Stimulated activated CD4-positive, alpha-beta T cell treated with anti-CD3 and anti-CD28 coated beads, Interleukin-2, amount 100 ng/mL, for 48 hours (primary cell): Measurements from ENCODE around the gene SYT1.

Source experiments
- DNase-seq, 2 donors: peaks; one replicate each; pipeline ENCODE4 v3.0.0-alpha.2; 2020

Gene SYT1

GRCh38 chr12:78898416-78898815, 33.8 kb downstream of the SYT1 start:
- DNase-seq: no peak

GRCh38 chr12:78914859-78915331, 50.3 kb downstream of the SYT1 start:
- DNase-seq: no peak

GRCh38 chr12:78916845-78917480, 52.4 kb downstream of the SYT1 start:
- DNase-seq: no peak

- no peak for DNase-seq
Observed at GRCh38 chr12:78917513-78917912, 52.9 kb downstream of the SYT1 start.

- DNase-seq: no peak
Observed at GRCh38 chr12:78918268-78918667, 53.7 kb downstream of the SYT1 start.

GRCh38 chr12:78928200-78929074, 63.9 kb downstream of the SYT1 start:
- no peak for DNase-seq

- no peak for DNase-seq
Observed at GRCh38 chr12:78929075-78929418, 64.5 kb downstream of the SYT1 start.

GRCh38 chr12:78931466-78931990, 67.0 kb downstream of the SYT1 start:
- DNase-seq: no peak

- DNase-seq: no peak
Observed at GRCh38 chr12:78933014-78933413, 68.4 kb downstream of the SYT1 start.

GRCh38 chr12:78938341-78939084, 73.9 kb downstream of the SYT1 start:
- DNase-seq: no peak

- no peak for DNase-seq
Observed at GRCh38 chr12:78949532-78949931, 85.0 kb downstream of the SYT1 start.

- DNase-seq: no peak
Observed at GRCh38 chr12:78951803-78952551, 87.4 kb downstream of the SYT1 start.

GRCh38 chr12:78952552-78952929, 88.0 kb downstream of the SYT1 start:
- no peak for DNase-seq

GRCh38 chr12:78958941-78959340, 94.4 kb downstream of the SYT1 start:
- no peak for DNase-seq

- DNase-seq: no peak
Observed at GRCh38 chr12:78959556-78959955, 95.0 kb downstream of the SYT1 start.

- no peak for DNase-seq
Observed at GRCh38 chr12:78961171-78961570, 96.6 kb downstream of the SYT1 start.

- no peak for DNase-seq
Observed at GRCh38 chr12:78963439-78964227, 99.1 kb downstream of the SYT1 start.

GRCh38 chr12:78964521-78964920, 99.9 kb downstream of the SYT1 start:
- no peak for DNase-seq

- DNase-seq: no peak
Observed at GRCh38 chr12:78966062-78966461, 101.5 kb downstream of the SYT1 start.

- DNase-seq: no peak
Observed at GRCh38 chr12:78966926-78967325, 102.4 kb downstream of the SYT1 start.

- DNase-seq: no peak
Observed at GRCh38 chr12:78968226-78968625, 103.7 kb downstream of the SYT1 start.

GRCh38 chr12:78970041-78970440, 105.5 kb downstream of the SYT1 start:
- no peak for DNase-seq
